Epithelial cell of esophagus (primary cell): ENCODE data around the gene BSCL2.
"Not testable (repeated sequence)": the region's sequence is repeated elsewhere in the genome, so short reads cannot be mapped to it uniquely, and the experiment has no call there.

Experiments used
- DNase-seq: peaks from one replicate; pipeline ENCODE4 v3.0.0; 2010; ENCODE audit warnings: low read depth
- H3K4me3 ChIP-seq: 2 replicates; pipeline ENCODE4 v1.5.1; 2011; ENCODE audit warnings: mild to moderate bottlenecking, low read length, control low read depth
- CTCF ChIP-seq: IDR thresholded peaks from 2 replicates; pipeline ENCODE4 v1.5.1; 2011; ENCODE audit warnings: low read depth, mild to moderate bottlenecking, low read length, control low read depth, inconsistent platforms; ENCODE audit not compliant: insufficient read depth; ENCODE audit errors: missing control alignments

The BSCL2 gene

GRCh38 chr11:62665599-62666258 lies 41.5 kb downstream of the BSCL2 start:
- no peak for TF ChIP-seq CTCF
- DNase-seq = peak; percentile 34

GRCh38 chr11:62665075-62665598 lies 42.1 kb downstream of the BSCL2 start, which contains the start of the genes C11orf98 and CSKMT:
C11orf98 (minus strand) TSS chr11:62665210; CDS start chr11:62665169, 41 bp downstream.
CSKMT (plus strand) TSS chr11:62665312; CDS start chr11:62665880, 568 bp downstream.
- peak within 1 kb of the TSS; percentile 99 for H3K4me3 ChIP-seq
- TF ChIP-seq CTCF = no peak
- DNase-seq = peak; percentile 91

More at GRCh38 chr11:62665599-62666258, 41.5 kb downstream of the BSCL2 start:
- H3K4me3 ChIP-seq = peak overlapping the region; percentile 99

- H3K4me3 ChIP-seq = peak overlapping the region; percentile 99
- peak; percentile 81 for DNase-seq
- TF ChIP-seq CTCF = no peak
These were observed 42.7 kb downstream of the BSCL2 start for GRCh38 chr11:62664405-62665074.

GRCh38 chr11:62656796-62657429 lies 50.3 kb downstream of the BSCL2 start:
- no peak for TF ChIP-seq CTCF
- DNase-seq = no peak
- H3K4me3 ChIP-seq = no peak overlapping the region

GRCh38 chr11:62654297-62654696 lies 52.9 kb downstream of the BSCL2 start:
- no peak for TF ChIP-seq CTCF
- H3K4me3 ChIP-seq = no peak overlapping the region
- no peak for DNase-seq

GRCh38 chr11:62652161-62653006 lies 54.8 kb downstream of the BSCL2 start:
- H3K4me3 ChIP-seq = peak overlapping the region; percentile 96
- no peak for TF ChIP-seq CTCF
- DNase-seq = no peak

GRCh38 chr11:62650283-62650682 lies 56.9 kb downstream of the BSCL2 start:
- not testable (repeated sequence) for H3K4me3 ChIP-seq, DNase-seq
